Measurements from ENCODE around the gene SNX19. TPM values are rescaled to one million over a fixed set of nuclear protein-coding genes. Genes with fewer than 3 reads are reported as not detected.
"Not testable (repeated sequence)": the region's sequence is repeated elsewhere in the genome, so short reads cannot be mapped to it uniquely, and the experiment has no call there.

SNX19 gene
- total RNA-seq, 4 donors from 2014 or later = 89.8 to 193 (median 137) TPM

DNA sequence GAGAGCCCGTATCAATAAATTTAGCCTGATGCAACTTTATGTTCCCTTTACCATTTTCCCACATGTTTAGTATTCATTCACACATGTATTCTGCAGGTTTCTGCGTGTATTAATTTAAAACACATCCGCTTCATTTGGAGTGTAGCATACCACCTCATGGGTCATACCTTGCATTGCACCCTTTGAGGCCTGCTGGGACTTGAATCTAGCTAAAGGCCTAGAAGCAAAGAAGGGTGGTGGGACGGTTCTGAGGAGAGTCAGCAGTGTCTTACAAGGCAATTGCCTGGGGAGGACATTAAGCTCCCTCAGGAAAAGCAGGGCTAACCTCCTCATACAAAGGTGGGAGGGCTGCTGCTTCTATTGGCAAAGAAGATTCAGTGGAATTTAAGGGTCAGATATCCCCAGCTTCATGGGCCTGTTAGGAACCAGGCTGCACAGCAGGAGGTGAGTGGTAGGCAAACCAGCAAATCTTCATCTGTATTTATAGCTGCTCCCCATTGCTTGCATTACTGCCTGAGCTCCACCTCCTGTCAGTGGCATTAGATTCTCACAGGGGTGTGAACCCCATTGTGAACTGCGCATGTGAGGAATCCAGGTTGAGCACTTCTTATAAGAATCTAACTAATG lies 15.9 kb upstream of the SNX19 start:
- 82 to 94% methylated on average over 2 to 5 of the region's 5 CpGs for WGBS, 2 donors (ENCODE audit: low coverage in 1 of 2)

GRCh38 chr11:130924750-130925149 lies 8.5 kb upstream of the SNX19 start:
- H3K27me3 ChIP-seq = no peaks in the 10 kb centered on the region
- in situ Hi-C loops (cut with MboI; ENCODE audit: low pct_ligation_motif_present in 1 of 4, low pct_unique_long_range_greater_than_20kb in 1 of 4, low sequenced_read_pairs in 3 of 4) (loop anchor here in 2 of 4 donors (10.0 to 25.0 kb wide), 2 partner anchors 750 to 937 kb away; no protein-coding TSS in a partner anchor), intact Hi-C loops (cut with DNase I; ENCODE audit: low total_unique reads) (loop anchor here (5.0 kb wide), 1 partner anchor 748 kb away; no protein-coding TSS in a partner anchor)
- TF ChIP-seq POLR2AphosphoS5 (IDR thresholded peaks at IDR 0.05) = no peak
- no peak for TF ChIP-seq EP300 (IDR thresholded peaks at IDR 0.05; ENCODE audit: low read depth)
- no peak for TF ChIP-seq CTCF (IDR thresholded peaks at IDR 0.05)
- no peak for TF ChIP-seq POLR2A (IDR thresholded peaks at IDR 0.05)
- WGBS, 2 donors (ENCODE audit: low coverage in 1 of 2) = 35 to 59% methylated on average over 1 to 3 of the region's 3 CpGs
- no peaks in the 10 kb centered on the region for H3K36me3 ChIP-seq
- H3K4me1 ChIP-seq = no peaks in the 10 kb centered on the region
- H3K9me3 ChIP-seq = no peaks in the 10 kb centered on the region
- no peak overlapping the region for H3K4me3 ChIP-seq
- no peak overlapping the region for H3K27ac ChIP-seq
- no peak for DNase-seq

More for the DNA sequence above, 15.9 kb upstream of the SNX19 start:
- no peaks in the 10 kb centered on the region for H3K4me1 ChIP-seq
- H3K27ac ChIP-seq = no peak overlapping the region
- DNase-seq = no peak
- intact Hi-C loops (cut with DNase I; ENCODE audit: low total_unique reads) = no loop called here
- no peaks in the 10 kb centered on the region for H3K36me3 ChIP-seq
- TF ChIP-seq POLR2A (IDR thresholded peaks at IDR 0.05) (no peak), POLR2AphosphoS5 (IDR thresholded peaks at IDR 0.05) (no peak), CTCF (IDR thresholded peaks at IDR 0.05) (no peak), EP300 (IDR thresholded peaks at IDR 0.05; ENCODE audit: low read depth) (no peak)
- H3K9me3 ChIP-seq = no peaks in the 10 kb centered on the region
- in situ Hi-C loops (cut with MboI; ENCODE audit: low pct_ligation_motif_present in 1 of 4, low pct_unique_long_range_greater_than_20kb in 1 of 4, low sequenced_read_pairs in 3 of 4) = no loop called here
- no peaks in the 10 kb centered on the region for H3K27me3 ChIP-seq
- no peak overlapping the region for H3K4me3 ChIP-seq

- not testable (repeated sequence) for DNase-seq, H3K36me3 ChIP-seq, H3K27me3 ChIP-seq, H3K4me3 ChIP-seq, H3K4me1 ChIP-seq, H3K9me3 ChIP-seq, H3K27ac ChIP-seq
- WGBS, 2 donors (ENCODE audit: low coverage in 1 of 2) = 70 to 75% methylated on average over 4 to 5 of the region's 5 CpGs
- intact Hi-C loops (cut with DNase I; ENCODE audit: low total_unique reads) (loop anchor here (5.0 kb wide), 1 partner anchor 752 kb away; no protein-coding TSS in a partner anchor), in situ Hi-C loops (cut with MboI; ENCODE audit: low pct_ligation_motif_present in 1 of 4, low pct_unique_long_range_greater_than_20kb in 1 of 4, low sequenced_read_pairs in 3 of 4) (loop anchor here in 2 of 4 donors (10.0 to 25.0 kb wide), 2 partner anchors 754 to 933 kb away; no protein-coding TSS in a partner anchor)
Observed at GRCh38 chr11:130920612-130921011, 4.3 kb upstream of the SNX19 start.

DNA sequence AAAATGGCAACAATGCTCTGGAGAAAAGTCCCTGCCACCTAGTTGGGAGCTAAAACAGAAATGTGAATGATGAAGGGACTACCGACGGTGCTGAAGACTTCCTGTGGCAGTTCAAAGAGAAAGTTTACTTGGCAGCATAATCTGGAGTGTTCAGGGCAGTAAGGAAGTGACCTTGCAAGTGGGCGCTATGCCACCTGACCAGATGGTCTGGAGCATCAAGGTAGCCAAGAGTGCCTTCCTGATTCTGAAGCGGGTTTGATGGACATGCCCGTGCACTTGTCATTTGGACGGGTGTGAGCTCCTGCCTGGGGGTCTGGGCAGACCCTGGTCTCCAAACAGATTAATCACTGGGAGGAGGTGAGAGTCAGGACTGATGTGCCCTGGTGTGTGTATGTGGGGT lies 1.8 kb upstream of the SNX19 start:
- intact Hi-C loops (cut with DNase I; ENCODE audit: low total_unique reads) (no loop called here), in situ Hi-C loops (cut with MboI; ENCODE audit: low pct_ligation_motif_present in 1 of 4, low pct_unique_long_range_greater_than_20kb in 1 of 4, low sequenced_read_pairs in 3 of 4) (loop anchor here in 1 of 4 donors (25.0 kb wide), 1 partner anchor 931 kb away; no protein-coding TSS in a partner anchor)
- no peaks in the 10 kb centered on the region for H3K27me3 ChIP-seq
- TF ChIP-seq POLR2A (IDR thresholded peaks at IDR 0.05) (no peak), POLR2AphosphoS5 (IDR thresholded peaks at IDR 0.05) (no peak), CTCF (IDR thresholded peaks at IDR 0.05) (no peak), EP300 (IDR thresholded peaks at IDR 0.05; ENCODE audit: low read depth) (no peak)
- H3K36me3 ChIP-seq = no peaks in the 10 kb centered on the region
- no peak overlapping the region for H3K27ac ChIP-seq
- peaks cover 4 to 27% (median 13%) of the 10 kb centered on the region in 4 donors for H3K4me1 ChIP-seq
- no peak overlapping the region for H3K4me3 ChIP-seq
- 44 to 62% methylated on average over 3 to 6 of the region's 6 CpGs for WGBS, 2 donors (ENCODE audit: low coverage in 1 of 2)
- H3K9me3 ChIP-seq = no peaks in the 10 kb centered on the region
- peak; percentile 36 for DNase-seq
